VCaP (cell line): ENCODE data around the gene FBXO21.

Source experiments
- H3K27ac ChIP-seq: fragments of 450-650 bp; 2 replicates; pipeline ENCODE4 v1.5.1; 2017
- TF ChIP-seq, protein P1 (sequence below): fragments of 450-650 bp; conservative IDR thresholded peaks from 2 replicates; pipeline ENCODE4 v1.5.1; 2017; ENCODE audit warnings: mild to moderate bottlenecking, moderate library complexity

Gene FBXO21

DNA sequence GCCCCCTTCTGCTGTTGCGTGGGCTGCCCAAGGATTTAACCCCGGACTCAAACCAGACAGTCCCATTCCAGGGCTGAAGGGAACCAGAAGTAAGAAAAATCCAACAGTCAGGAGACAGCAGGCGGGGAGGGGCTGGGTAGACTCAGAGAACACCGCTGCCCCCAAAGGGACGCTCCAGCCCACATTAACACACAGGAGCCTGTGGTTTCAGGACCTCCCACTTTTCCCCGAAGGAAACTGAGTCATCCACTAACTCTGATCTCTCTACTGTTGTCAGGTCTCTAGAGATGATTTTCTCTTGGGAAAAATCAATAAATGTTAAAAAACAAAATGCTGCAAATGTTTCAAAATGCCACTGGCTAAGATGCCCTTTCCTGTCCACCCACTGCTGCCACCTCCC lies 41.6 kb downstream of the FBXO21 start:
- H3K27ac ChIP-seq = no peak overlapping the region
- TF ChIP-seq, protein P1, sequence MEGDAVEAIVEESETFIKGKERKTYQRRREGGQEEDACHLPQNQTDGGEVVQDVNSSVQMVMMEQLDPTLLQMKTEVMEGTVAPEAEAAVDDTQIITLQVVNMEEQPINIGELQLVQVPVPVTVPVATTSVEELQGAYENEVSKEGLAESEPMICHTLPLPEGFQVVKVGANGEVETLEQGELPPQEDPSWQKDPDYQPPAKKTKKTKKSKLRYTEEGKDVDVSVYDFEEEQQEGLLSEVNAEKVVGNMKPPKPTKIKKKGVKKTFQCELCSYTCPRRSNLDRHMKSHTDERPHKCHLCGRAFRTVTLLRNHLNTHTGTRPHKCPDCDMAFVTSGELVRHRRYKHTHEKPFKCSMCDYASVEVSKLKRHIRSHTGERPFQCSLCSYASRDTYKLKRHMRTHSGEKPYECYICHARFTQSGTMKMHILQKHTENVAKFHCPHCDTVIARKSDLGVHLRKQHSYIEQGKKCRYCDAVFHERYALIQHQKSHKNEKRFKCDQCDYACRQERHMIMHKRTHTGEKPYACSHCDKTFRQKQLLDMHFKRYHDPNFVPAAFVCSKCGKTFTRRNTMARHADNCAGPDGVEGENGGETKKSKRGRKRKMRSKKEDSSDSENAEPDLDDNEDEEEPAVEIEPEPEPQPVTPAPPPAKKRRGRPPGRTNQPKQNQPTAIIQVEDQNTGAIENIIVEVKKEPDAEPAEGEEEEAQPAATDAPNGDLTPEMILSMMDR = no peak

DNA sequence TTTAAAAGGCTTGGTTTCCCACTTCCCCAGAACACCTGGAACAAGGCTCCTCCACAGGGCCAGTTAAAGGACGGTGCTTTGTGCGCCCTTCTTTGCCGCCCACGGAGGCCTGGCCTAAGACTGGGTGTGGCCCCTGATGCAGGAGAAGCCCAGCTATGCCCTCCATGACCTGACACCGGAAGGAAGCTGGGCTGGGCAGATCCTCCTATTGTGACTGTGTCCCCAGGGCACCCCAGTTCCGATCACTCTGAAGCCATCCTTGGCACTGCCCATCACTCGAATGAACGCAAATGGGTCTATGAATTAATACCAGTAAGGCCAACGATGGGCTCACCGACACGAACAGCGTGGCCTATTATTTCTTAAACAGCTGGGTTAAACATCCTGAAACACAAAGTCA lies 42.6 kb downstream of the FBXO21 start:
- TF ChIP-seq, protein P1 = no peak
- H3K27ac ChIP-seq = no peak overlapping the region

DNA sequence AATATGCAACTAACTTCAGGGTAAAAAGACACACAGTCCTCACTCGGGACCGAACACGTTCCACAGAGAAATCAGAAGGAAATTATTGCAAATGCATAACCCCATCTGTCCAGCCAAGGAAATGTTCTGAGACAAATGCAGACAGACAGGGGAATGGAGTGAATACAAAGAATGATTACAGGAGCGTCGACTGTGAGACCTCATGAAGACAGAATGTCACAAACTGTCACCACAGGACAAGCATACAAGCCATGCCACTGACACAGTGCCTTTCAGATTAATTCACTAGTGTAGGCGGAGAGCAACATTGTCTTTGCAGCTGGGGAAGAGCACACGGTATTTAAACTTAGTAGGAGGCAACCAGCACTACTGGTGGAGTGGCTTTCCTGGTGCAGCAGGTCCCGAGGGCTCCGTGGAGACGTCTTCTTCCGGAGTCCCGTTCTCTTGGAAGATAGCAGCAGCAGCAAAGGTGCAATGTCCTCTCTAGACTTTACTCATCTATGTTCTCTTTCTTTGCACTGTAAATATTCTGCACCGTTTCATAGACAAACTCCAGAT lies 44.6 kb downstream of the FBXO21 start:
- peak overlapping the region; percentile 5; the same call in 1 of the 2 replicates for H3K27ac ChIP-seq
- TF ChIP-seq, protein P1 = no peak

DNA sequence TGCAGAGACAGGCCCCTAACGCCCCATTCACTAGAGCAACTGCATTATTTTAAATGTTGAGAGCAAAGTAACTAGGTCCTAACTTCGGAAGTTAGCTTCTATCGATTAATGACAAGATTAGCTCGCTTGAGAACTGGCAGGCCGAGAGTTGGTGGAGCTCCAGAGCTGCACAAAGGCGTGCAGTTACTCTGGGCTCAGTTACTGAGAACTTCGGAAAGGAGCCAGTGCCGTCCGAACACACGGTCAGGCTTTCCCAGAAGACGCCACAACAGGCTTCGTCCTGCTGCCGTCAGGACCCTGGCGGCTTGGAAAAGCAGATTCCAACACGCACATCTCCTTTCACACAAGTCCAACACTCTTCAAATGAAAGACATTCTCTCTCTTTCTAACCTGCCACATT lies 45.7 kb downstream of the FBXO21 start:
- TF ChIP-seq, protein P1 = no peak
- peak overlapping the region; percentile 93 for H3K27ac ChIP-seq

DNA sequence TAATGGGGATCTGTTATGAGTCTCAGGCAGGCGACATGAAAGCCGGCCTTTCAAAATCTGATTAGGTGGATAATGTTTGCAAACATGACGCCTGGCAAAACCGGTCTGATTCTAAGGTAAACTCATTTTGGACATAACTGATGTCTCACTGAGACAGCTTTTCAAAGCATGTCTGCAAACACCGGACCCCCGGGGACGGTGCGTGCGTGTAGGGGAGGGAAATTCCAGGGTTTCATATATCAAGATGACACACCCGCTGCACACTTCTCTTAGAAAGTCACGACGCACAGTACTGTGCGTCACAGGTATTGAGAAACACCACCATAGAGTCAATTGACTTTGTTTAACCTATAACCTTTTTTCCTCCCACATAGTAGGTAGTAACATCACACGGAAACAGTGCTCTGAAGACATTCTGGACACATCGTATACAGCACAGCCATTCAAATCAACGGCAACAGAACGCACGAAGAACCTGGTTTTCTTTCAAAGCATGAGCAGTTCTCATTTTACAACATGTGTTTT lies 47.2 kb downstream of the FBXO21 start:
- H3K27ac ChIP-seq = peak overlapping the region; percentile 93
- TF ChIP-seq, protein P1 = no peak

DNA sequence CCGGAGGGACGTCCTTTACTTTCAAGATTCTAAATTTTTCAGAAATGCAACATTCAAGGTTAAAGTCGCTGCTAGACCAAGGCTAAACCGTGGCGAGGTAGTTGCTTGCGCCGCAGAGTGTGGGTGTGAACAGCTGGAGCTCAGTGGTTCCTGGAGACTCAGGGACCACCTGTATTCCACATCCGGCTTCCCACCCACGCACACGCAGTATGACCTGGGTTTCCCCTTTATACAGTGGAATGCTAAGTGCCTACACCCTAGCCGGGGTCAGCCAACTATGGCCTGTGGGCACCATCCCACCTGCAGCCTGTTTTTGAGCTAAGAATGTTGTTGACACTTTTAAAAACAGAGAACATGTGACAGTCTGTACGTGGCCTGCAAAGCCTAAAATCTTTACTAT lies 48.2 kb downstream of the FBXO21 start:
- H3K27ac ChIP-seq = peak overlapping the region; percentile 93
- TF ChIP-seq, protein P1 = no peak

DNA sequence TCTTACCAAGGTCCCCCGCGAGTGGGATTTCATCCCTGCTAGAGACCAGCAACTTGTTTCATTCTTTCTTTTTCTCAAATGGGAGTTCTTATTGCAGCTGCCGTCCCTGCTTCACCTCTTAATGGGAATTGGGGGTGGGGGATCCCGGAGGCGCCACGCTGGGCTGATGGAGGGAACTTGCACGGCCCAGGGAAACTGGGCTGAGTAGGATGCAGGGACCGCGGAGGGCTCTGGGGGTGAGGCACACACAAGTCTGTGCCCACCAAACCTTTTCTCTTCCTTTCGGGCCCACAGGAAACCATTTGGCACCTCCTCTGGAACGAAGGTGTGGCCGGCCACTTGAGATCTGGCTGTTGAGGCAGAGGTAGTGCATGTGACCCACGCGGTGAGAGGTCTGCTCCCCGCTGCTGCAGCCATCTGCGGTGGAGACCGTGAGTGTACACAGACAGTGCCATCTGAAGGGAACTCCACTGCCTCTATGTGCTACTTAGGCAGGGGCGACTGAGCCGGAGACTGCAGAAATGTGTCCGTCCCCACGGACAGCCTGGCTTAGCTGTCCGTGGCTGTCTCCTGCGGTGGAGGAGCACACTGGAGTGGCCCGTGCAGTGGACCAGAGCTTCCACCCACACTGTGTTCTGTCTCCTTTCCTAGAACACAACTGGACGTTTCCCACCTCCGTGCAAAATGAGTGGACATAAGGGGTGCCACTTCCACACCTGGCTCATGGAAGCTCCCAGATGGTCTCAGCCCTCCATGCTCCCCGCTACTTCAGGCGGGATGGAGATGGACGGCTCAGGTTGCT lies 49.0 kb downstream of the FBXO21 start:
- TF ChIP-seq, protein P1 = no peak
- peak overlapping the region; percentile 93 for H3K27ac ChIP-seq
